Hepatocyte (in vitro differentiated cells): Measurements from ENCODE around the gene BACE1. TPM values are rescaled to one million over a fixed set of nuclear protein-coding genes. Genes with fewer than 3 reads are reported as not detected.
"Not testable (repeated sequence)": the region's sequence is repeated elsewhere in the genome, so short reads cannot be mapped to it uniquely, and the experiment has no call there.

Experiments used
- DNase-seq: peaks from one replicate; pipeline ENCODE4 v3.0.0-alpha.2; 2016; ENCODE audit warnings: low spot score
- H2AFZ ChIP-seq: fragments of 200-600 bp; sonication (generic); 2 replicates; pipeline ENCODE4 v1.6.0; 2016; ENCODE audit warnings: antibody characterized with exemption, mild to moderate bottlenecking
- H3K27ac ChIP-seq: fragments of 200-600 bp; sonication (generic); 2 replicates; pipeline ENCODE4 v1.5.1; 2016; ENCODE audit warnings: mild to moderate bottlenecking
- H3K27me3 ChIP-seq: fragments of 200-600 bp; sonication (generic); 2 replicates; pipeline ENCODE4 v1.6.1; 2016
- H3K36me3 ChIP-seq: fragments of 200-600 bp; sonication (generic); replicated peaks from 2 replicates; pipeline ENCODE4 v1.5.1; 2016; ENCODE audit warnings: low read depth; ENCODE audit not compliant: insufficient read depth
- H3K4me1 ChIP-seq: fragments of 200-600 bp; sonication (generic); 2 replicates; pipeline ENCODE4 v1.5.1; 2016; ENCODE audit warnings: mild to moderate bottlenecking, moderate library complexity; ENCODE audit not compliant: insufficient read depth
- H3K4me2 ChIP-seq: fragments of 200-600 bp; sonication (generic); 2 replicates; pipeline ENCODE4 v1.6.0; 2016
- H3K4me3 ChIP-seq: fragments of 200-600 bp; sonication (generic); 2 replicates; pipeline ENCODE4 v1.5.1; 2016; ENCODE audit warnings: mild to moderate bottlenecking
- H3K79me2 ChIP-seq: fragments of 200-600 bp; sonication (generic); 2 replicates; pipeline ENCODE4 v1.6.0; 2017; ENCODE audit warnings: mild to moderate bottlenecking
- H3K9me2 ChIP-seq: fragments of 200-600 bp; sonication (generic); replicated peaks from 2 replicates; pipeline ENCODE4 v1.6.0; 2017; ENCODE audit warnings: mild to moderate bottlenecking; ENCODE audit not compliant: insufficient read depth
- H3K9me3 ChIP-seq: fragments of 200-600 bp; sonication (generic); 2 replicates; pipeline ENCODE4 v1.5.1; 2016; ENCODE audit warnings: low read depth, mild to moderate bottlenecking
- H4K20me1 ChIP-seq: fragments of 200-600 bp; sonication (generic); 2 replicates; pipeline ENCODE4 v1.6.0; 2016; ENCODE audit warnings: mild to moderate bottlenecking; ENCODE audit not compliant: insufficient read depth, poor library complexity, severe bottlenecking
- CTCF ChIP-seq: fragments of 200-600 bp; sonication (generic); IDR thresholded peaks from 2 replicates; pipeline ENCODE4 v1.5.1; 2016; ENCODE audit warnings: antibody characterized with exemption, mild to moderate bottlenecking; ENCODE audit not compliant: poor library complexity
- EZH2 ChIP-seq: fragments of 200-600 bp; sonication (generic); IDR thresholded peaks from 2 replicates; pipeline ENCODE4 v1.6.1; 2016; ENCODE audit warnings: antibody characterized with exemption, mild to moderate bottlenecking, borderline replicate concordance
- EZH2phosphoT487 ChIP-seq: fragments of 200-600 bp; sonication (generic); IDR thresholded peaks from one replicate; pipeline ENCODE4 v1.6.1; 2018; ENCODE audit warnings: antibody characterized with exemption, mild to moderate bottlenecking, low read depth, moderate library complexity; ENCODE audit not compliant: unreplicated experiment, severe bottlenecking
- WGBS: methylation state at CpG from one replicate; pipeline ENCODE4 v1.1.6; 2016; ENCODE audit warnings: low lambda C conversion rate; ENCODE audit errors: missing lambda C conversion rate; 5-methylcytosine and 5-hydroxymethylcytosine counted together
- polyA plus RNA-seq: library from polyadenylated mRNA; unstranded; fragments of >200 nt; fragmentation: Nextera tagmentation; extraction: Ambion mirVana; gene quantifications from 2 replicates; pipeline ENCODE4 v1.2.1, GENCODE V29; 2016
- total RNA-seq: library from RNA; depleted of rRNA; stranded (reverse); fragments of >200 nt; gene quantifications from 2 replicates; pipeline ENCODE4 v1.2.3, GENCODE V29; 2014

BACE1 gene
- total and polyA plus RNA-seq, 2 experiments from 2014 or later, result 17.5 to 22.6 TPM

DNA sequence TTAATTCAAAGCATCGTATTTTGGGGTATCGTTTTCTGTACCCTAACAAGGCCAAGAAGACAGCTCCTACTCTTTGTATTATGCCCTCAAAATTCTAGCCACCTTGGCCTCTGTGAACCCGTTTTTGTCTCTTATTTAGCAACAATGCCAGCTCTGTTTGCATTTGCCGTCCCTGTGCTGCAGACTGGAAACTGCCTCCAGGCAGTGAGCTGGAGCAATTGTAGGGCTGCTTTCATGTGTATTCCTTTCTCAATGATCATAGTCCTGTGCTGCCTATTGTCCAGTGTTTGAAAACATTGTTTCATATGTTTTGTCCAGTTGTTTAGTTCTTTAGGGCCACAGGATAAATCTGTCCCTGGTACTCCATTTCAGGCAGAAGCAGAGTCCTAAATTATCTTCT, 44.8 kb downstream of the BACE1 start:
- H3K4me3 ChIP-seq, result no peak overlapping the region
- H3K9me3 ChIP-seq, result no peaks in the 10 kb centered on the region
- no peaks in the 10 kb centered on the region for H3K9me2 ChIP-seq
- no peak overlapping the region for H3K27ac ChIP-seq
- H3K79me2 ChIP-seq, result no peaks in the 10 kb centered on the region
- 85% methylated on average over 4 of the region's 4 CpGs for WGBS
- H4K20me1 ChIP-seq, result no peaks in the 10 kb centered on the region
- H3K27me3 ChIP-seq, result no peaks in the 10 kb centered on the region
- no peaks in the 10 kb centered on the region for H3K4me1 ChIP-seq
- no peak overlapping the region for H2AFZ ChIP-seq
- no peaks in the 10 kb centered on the region for H3K36me3 ChIP-seq
- DNase-seq, result no peak
- TF ChIP-seq CTCF (no peak), EZH2 (no peak), EZH2phosphoT487 (no peak)
- no peak overlapping the region for H3K4me2 ChIP-seq

DNA sequence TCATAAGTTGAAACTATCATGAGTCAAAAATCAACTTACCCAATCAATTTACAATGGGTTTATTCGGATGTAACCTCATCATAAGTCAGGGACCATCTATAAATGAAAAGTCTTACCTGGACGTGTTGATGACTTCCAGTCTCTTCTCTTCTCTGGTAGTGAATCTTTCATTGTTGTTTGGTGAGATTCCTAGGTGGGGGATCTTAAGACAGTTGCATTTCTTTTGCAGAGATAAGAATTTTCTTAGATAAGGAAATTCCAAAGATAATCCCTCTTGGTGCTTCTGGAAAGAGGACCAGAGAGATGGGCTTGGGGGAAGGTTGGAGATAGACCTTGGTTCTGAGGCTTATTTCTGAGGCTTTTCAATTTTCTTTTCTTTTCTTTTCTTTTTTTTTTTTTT, 46.2 kb downstream of the BACE1 start:
- Histone ChIP-seq H3K27ac (no peak overlapping the region), H3K4me3 (no peak overlapping the region), H3K9me2 (no peaks in the 10 kb centered on the region), H3K9me3 (no peaks in the 10 kb centered on the region), H3K79me2 (no peaks in the 10 kb centered on the region), H4K20me1 (no peaks in the 10 kb centered on the region), H3K36me3 (no peaks in the 10 kb centered on the region), H3K4me2 (no peak overlapping the region), H3K27me3 (no peaks in the 10 kb centered on the region), H3K4me1 (no peaks in the 10 kb centered on the region), H2AFZ (no peak overlapping the region)
- TF ChIP-seq EZH2 (no peak), EZH2phosphoT487 (no peak), CTCF (no peak)
- 51% methylated on average over 2 of the region's 2 CpGs for WGBS
- no peak for DNase-seq

DNA sequence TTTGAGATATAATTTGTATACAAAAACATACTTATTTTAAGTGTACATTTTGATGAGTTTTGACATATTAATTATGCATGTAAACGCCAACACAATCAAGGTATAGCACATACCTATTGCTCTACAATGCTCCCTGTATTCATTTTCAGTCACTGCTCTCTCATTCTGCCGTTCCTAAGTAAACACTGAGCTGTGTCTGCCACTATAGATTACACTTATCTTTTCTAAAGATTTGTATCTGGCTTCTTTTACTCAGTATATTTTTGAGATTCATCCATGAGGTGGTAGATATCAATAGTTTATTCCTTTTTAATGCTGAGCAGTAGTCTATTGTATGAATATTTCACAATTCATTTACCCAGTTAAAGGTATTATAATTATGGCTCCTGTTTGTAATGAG, 50.3 kb downstream of the BACE1 start:
- Histone ChIP-seq H4K20me1 (no peaks in the 10 kb centered on the region), H3K27me3 (no peaks in the 10 kb centered on the region), H3K4me2 (no peak overlapping the region), H3K36me3 (no peaks in the 10 kb centered on the region), H3K9me2 (no peaks in the 10 kb centered on the region), H3K79me2 (no peaks in the 10 kb centered on the region), H3K4me1 (no peaks in the 10 kb centered on the region), H2AFZ (no peak overlapping the region), H3K27ac (no peak overlapping the region), H3K4me3 (no peak overlapping the region), H3K9me3 (no peaks in the 10 kb centered on the region)
- TF ChIP-seq EZH2phosphoT487 (no peak), EZH2 (no peak), CTCF (no peak)
- DNase-seq, result no peak
- 69% methylated on average over 2 of the region's 2 CpGs for WGBS

DNA sequence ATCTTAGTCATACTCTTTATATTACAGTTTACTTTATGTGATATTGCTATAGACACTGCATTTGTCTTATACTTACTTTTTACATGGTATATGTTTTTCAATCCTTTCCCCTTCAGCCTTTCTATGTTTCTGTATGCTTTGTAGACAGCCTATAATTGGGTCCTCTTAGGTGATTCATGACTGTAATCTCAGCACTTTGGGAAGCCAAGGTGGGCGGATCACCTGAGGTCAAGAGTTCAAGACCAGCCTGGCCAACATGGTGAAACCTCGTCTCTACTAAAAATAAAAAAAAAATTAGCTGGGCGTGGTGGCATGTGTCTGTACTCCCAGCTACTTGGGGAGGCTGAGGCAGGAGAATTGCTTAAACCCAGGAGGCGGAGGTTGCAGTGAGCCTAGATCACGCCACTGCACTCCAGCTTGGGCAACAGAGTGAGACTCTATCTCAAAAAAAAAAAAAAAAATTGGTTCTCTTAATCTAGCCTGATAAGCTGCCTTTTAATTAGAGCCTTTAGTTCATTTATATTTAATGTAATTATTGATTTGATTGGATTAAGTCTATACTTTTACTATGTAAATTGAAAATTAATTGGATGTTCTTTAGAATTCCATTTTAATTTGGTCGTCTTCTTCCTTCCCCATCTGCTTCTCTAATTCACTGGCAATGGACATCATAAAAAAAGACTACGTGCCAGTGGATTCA, 51.3 kb downstream of the BACE1 start:
- WGBS, result 93% methylated on average over 7 of the region's 7 CpGs
- not testable (repeated sequence) for H3K36me3 ChIP-seq, H3K27me3 ChIP-seq

More for the DNA sequence above, 51.3 kb downstream of the BACE1 start:
- H3K27ac ChIP-seq, DNase-seq, H3K9me2 ChIP-seq, H2AFZ ChIP-seq, H3K4me3 ChIP-seq, H3K79me2 ChIP-seq, H3K9me3 ChIP-seq, H3K4me2 ChIP-seq, H4K20me1 ChIP-seq, H3K4me1 ChIP-seq: not testable (repeated sequence)
